ENCODE results near the gene GPC5. TPM values are rescaled to one million over a fixed set of nuclear protein-coding genes. Genes with fewer than 3 reads are reported as not detected.
A peak's percentile ranks its signal among the peaks of the same experiment; 100 is the strongest.

Gene GPC5
- total RNA-seq, 2 donors from 2014 or later, result 0.22 to 0.51 TPM

DNA sequence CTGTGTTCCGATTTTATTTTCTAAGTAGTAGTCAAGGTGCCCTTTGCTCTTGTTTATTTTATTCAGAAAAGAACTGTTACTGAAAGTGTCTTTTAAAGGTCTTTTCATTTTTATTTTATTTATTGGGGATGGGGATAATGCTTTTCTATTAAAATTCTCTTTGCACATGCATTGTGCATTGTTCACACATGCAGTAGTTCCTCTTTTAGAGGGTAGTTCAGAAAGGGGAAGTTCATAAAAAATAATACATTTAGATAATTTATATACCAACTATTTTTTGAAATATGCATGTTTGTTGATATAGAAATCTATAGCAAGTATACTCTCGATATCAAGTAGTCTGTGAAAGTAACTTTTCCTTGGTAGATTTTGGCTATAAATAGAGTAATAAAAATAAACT, 3.5 kb downstream of the GPC5 start:
- peaks cover 6% of the 10 kb centered on the region for H3K4me1 Mint-ChIP-seq
- Histone ChIP-seq H3K27me3 (ENCODE audit: control insufficient read depth, insufficient read depth, low read length, poor library complexity, severe bottlenecking) (peaks cover 59% of the 10 kb centered on the region), H3K9ac (ENCODE audit: extremely low read depth, low read length, poor library complexity, severe bottlenecking) (no peak overlapping the region), H3K27ac (ENCODE audit: low read depth, low read length) (no peak overlapping the region), H3K4me3 (ENCODE audit: low read length) (no peak overlapping the region), H3K9me3 (ENCODE audit: control insufficient read depth, low read length) (no peaks in the 10 kb centered on the region), H3K36me3 (ENCODE audit: control insufficient read depth, insufficient read depth, low read length) (no peaks in the 10 kb centered on the region), H3K4me1 (ENCODE audit: control insufficient read depth, insufficient read depth, low read length) (no peaks in the 10 kb centered on the region)
- 84 to 88% methylated on average over 1 to 2 of the region's 2 CpGs for WGBS, 2 experiments (ENCODE audit: insufficient coverage in 1 of 2, insufficient read length in 1 of 2)
- H3K9me3 Mint-ChIP-seq, result no peaks in the 10 kb centered on the region
- DNase-seq, result no peak
- H3K4me3 Mint-ChIP-seq, result no peak overlapping the region
- peaks cover 51% of the 10 kb centered on the region for H3K27me3 Mint-ChIP-seq (ENCODE audit: insufficient read depth)
- no peak overlapping the region for H3K27ac Mint-ChIP-seq
- no peaks in the 10 kb centered on the region for H3K36me3 Mint-ChIP-seq (ENCODE audit: low read depth)
- TF ChIP-seq, protein P1, sequence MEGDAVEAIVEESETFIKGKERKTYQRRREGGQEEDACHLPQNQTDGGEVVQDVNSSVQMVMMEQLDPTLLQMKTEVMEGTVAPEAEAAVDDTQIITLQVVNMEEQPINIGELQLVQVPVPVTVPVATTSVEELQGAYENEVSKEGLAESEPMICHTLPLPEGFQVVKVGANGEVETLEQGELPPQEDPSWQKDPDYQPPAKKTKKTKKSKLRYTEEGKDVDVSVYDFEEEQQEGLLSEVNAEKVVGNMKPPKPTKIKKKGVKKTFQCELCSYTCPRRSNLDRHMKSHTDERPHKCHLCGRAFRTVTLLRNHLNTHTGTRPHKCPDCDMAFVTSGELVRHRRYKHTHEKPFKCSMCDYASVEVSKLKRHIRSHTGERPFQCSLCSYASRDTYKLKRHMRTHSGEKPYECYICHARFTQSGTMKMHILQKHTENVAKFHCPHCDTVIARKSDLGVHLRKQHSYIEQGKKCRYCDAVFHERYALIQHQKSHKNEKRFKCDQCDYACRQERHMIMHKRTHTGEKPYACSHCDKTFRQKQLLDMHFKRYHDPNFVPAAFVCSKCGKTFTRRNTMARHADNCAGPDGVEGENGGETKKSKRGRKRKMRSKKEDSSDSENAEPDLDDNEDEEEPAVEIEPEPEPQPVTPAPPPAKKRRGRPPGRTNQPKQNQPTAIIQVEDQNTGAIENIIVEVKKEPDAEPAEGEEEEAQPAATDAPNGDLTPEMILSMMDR (conservative IDR thresholded peaks at IDR 0.05), result no peak

DNA sequence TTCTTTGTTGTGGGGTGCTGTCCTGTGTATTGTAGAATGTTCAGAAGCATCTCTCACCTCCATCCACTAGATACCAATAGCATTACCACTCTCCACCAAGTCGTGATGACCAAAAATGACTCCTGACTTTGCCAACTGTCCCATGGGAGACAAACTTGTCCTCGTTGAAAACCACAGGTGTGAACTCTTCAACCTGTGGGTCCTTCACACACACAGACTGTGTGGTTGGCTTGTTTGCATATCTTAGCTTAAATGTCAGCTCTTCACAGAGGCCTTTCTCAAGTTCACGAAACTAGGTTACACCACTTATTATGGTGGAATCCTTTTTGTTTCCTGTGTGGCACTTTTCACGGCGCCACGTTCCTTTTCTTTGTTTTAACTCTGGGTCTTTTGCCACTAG, 6.8 kb downstream of the GPC5 start:
- Histone ChIP-seq H3K36me3 (ENCODE audit: control insufficient read depth, insufficient read depth, low read length) (no peaks in the 10 kb centered on the region), H3K27me3 (ENCODE audit: control insufficient read depth, insufficient read depth, low read length, poor library complexity, severe bottlenecking) (peaks cover 28% of the 10 kb centered on the region), H3K4me1 (ENCODE audit: control insufficient read depth, insufficient read depth, low read length) (no peaks in the 10 kb centered on the region), H3K9me3 (ENCODE audit: control insufficient read depth, low read length) (no peaks in the 10 kb centered on the region), H3K9ac (ENCODE audit: extremely low read depth, low read length, poor library complexity, severe bottlenecking) (no peak overlapping the region), H3K4me3 (ENCODE audit: low read length) (no peak overlapping the region), H3K27ac (ENCODE audit: low read depth, low read length) (no peak overlapping the region)
- Mint-ChIP-seq H3K27me3 (ENCODE audit: insufficient read depth) (peaks cover 19% of the 10 kb centered on the region), H3K9me3 (no peaks in the 10 kb centered on the region), H3K4me3 (no peak overlapping the region), H3K4me1 (peaks cover 6% of the 10 kb centered on the region), H3K36me3 (ENCODE audit: low read depth) (no peaks in the 10 kb centered on the region), H3K27ac (no peak overlapping the region)
- WGBS, 2 experiments (ENCODE audit: insufficient coverage in 1 of 2, insufficient read length in 1 of 2), result 90 to 96% methylated on average over 3 to 6 of the region's 6 CpGs
- no peak for DNase-seq
- TF ChIP-seq, protein P1 (conservative IDR thresholded peaks at IDR 0.05), result no peak

DNA sequence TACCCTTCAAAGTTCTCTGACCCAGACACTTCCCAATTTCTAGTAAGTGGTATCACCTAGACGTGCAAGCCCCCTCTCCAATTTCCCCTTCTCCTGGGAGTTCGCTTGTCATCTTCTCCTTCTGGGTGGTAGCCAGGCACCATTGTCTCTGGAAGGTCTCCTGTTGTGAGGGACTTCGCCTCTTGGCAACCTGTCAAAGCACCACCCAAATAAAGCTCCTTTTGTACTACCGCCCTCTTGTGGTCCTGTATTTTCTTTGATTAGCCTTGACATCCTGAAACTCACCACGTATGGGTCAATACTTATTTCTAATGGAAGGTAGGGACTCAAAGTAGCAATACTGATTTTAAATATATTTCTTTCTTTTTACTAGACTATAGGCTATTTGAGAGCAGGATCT, 8.2 kb downstream of the GPC5 start:
- TF ChIP-seq, protein P1 (conservative IDR thresholded peaks at IDR 0.05), result peak; percentile 82
- H3K36me3 Mint-ChIP-seq (ENCODE audit: low read depth), result no peaks in the 10 kb centered on the region
- H3K4me1 Mint-ChIP-seq, result peaks cover 5% of the 10 kb centered on the region
- H3K4me3 ChIP-seq (ENCODE audit: low read length), result no peak overlapping the region
- H3K27me3 ChIP-seq (ENCODE audit: control insufficient read depth, insufficient read depth, low read length, poor library complexity, severe bottlenecking), result peaks cover 14% of the 10 kb centered on the region
- H3K4me3 Mint-ChIP-seq, result no peak overlapping the region
- no peak overlapping the region for H3K27ac Mint-ChIP-seq
- H3K4me1 ChIP-seq (ENCODE audit: control insufficient read depth, insufficient read depth, low read length), result no peaks in the 10 kb centered on the region
- 14% methylated on average over 4 of the region's 5 CpGs; no CpG with 5 or more reads in 1 of the 2 experiments for WGBS, 2 experiments (ENCODE audit: insufficient coverage in 1 of 2, insufficient read length in 1 of 2)
- no peaks in the 10 kb centered on the region for H3K9me3 ChIP-seq (ENCODE audit: control insufficient read depth, low read length)
- no peaks in the 10 kb centered on the region for H3K9me3 Mint-ChIP-seq
- H3K9ac ChIP-seq (ENCODE audit: extremely low read depth, low read length, poor library complexity, severe bottlenecking), result no peak overlapping the region
- DNase-seq, result peak; percentile 86
- H3K27ac ChIP-seq (ENCODE audit: low read depth, low read length), result no peak overlapping the region
- H3K36me3 ChIP-seq (ENCODE audit: control insufficient read depth, insufficient read depth, low read length), result no peaks in the 10 kb centered on the region
- peaks cover 5% of the 10 kb centered on the region for H3K27me3 Mint-ChIP-seq (ENCODE audit: insufficient read depth)
